CD14-positive monocyte (primary cell): ENCODE measurements around the gene BTBD9. TPM values are rescaled to one million over a fixed set of nuclear protein-coding genes. Genes with fewer than 3 reads are reported as not detected.

Experiments used
- DNase-seq, 3 donors: peaks; one replicate each; pipeline ENCODE4 v3.0.0-alpha.2; 2011 to 2022
- H2AFZ ChIP-seq: 2 replicates; pipeline ENCODE4 v1.6.0; 2012; ENCODE audit warnings: mild to moderate bottlenecking, low read depth, low read length, inconsistent platforms; ENCODE audit not compliant: insufficient read depth, poor library complexity, severe bottlenecking
- H3K27ac ChIP-seq, 2 donors: 1 replicate in 1 of 2; 2 replicates in 1 of 2; pipeline ENCODE4 v1.5.1; 2012 to 2013; ENCODE audit warnings: low read length in 2 of 2, control low read depth in 1 of 2, inconsistent platforms in 1 of 2, low read depth in 1 of 2, mild to moderate bottlenecking in 1 of 2
- H3K27me3 ChIP-seq, 2 donors: one replicate each; pipeline versions ENCODE4 v1.6.0 to v1.6.1; 2011 to 2013; ENCODE audit warnings: low read length in 2 of 2; ENCODE audit not compliant: control insufficient read depth in 2 of 2, insufficient read depth in 2 of 2
- H3K36me3 ChIP-seq, 2 donors: replicated peaks in 1 of 2; 1 replicate in 1 of 2; 2 replicates in 1 of 2; pipeline versions ENCODE4 v1.5.1 to v1.6.1; 2012 to 2013; ENCODE audit warnings: low read length in 2 of 2, control low read depth in 1 of 2, inconsistent platforms in 1 of 2, mild to moderate bottlenecking in 1 of 2; ENCODE audit not compliant: insufficient read depth in 2 of 2, control insufficient read depth in 1 of 2
- H3K4me1 ChIP-seq, 2 donors: 1 replicate in 1 of 2; 2 replicates in 1 of 2; pipeline versions ENCODE4 v1.5.1 to v1.6.1; 2012 to 2013; ENCODE audit warnings: low read length in 2 of 2, control low read depth in 1 of 2, inconsistent platforms in 1 of 2, mild to moderate bottlenecking in 1 of 2, moderate library complexity in 1 of 2; ENCODE audit not compliant: insufficient read depth in 2 of 2, control insufficient read depth in 1 of 2
- H3K4me2 ChIP-seq: replicated peaks from 2 replicates; pipeline ENCODE3; 2012; ENCODE audit warnings: low read length, moderate library complexity, mild to moderate bottlenecking; ENCODE audit not compliant: poor library complexity, severe bottlenecking; ENCODE audit errors: extremely low read depth
- H3K4me3 ChIP-seq, 3 experiments: fragments of 200-600 bp in 1 of 3; sonication (generic) in 1 of 3; replicated peaks in 1 of 3; 1 replicate in 2 of 3; 2 replicates in 1 of 3; pipeline ENCODE4 v1.5.1; 2011 to 2013; ENCODE audit warnings: low read length in 3 of 3, mild to moderate bottlenecking in 3 of 3, control low read depth in 2 of 3, low read depth in 2 of 3, inconsistent platforms in 1 of 3, moderate library complexity in 1 of 3
- H3K79me2 ChIP-seq: 2 replicates; pipeline ENCODE4 v1.6.0; 2012; ENCODE audit warnings: mild to moderate bottlenecking, control low read depth, inconsistent platforms, low read length, moderate library complexity; ENCODE audit not compliant: insufficient read depth
- H3K9ac ChIP-seq: 2 replicates; pipeline ENCODE4 v1.6.0; 2017; ENCODE audit warnings: low read length, mild to moderate bottlenecking; ENCODE audit not compliant: insufficient read depth, poor library complexity, severe bottlenecking
- H3K9me3 ChIP-seq, 2 donors: replicated peaks in 1 of 2; 1 replicate in 1 of 2; 2 replicates in 1 of 2; pipeline versions ENCODE4 v1.5.1 to v1.6.1; 2012 to 2013; ENCODE audit warnings: low read length in 2 of 2, control low read depth in 1 of 2; ENCODE audit not compliant: control insufficient read depth in 1 of 2, insufficient read depth in 1 of 2
- H4K20me1 ChIP-seq: 2 replicates; pipeline ENCODE4 v1.6.0; 2012; ENCODE audit warnings: mild to moderate bottlenecking, low read length, control low read depth, moderate library complexity; ENCODE audit not compliant: insufficient read depth
- H3K27ac Mint-ChIP-seq, 7 donors: one replicate each; pipeline ENCODE4 v1.8.0; 2020; ENCODE audit warnings: mild to moderate bottlenecking in 7 of 7, mixed read lengths in 7 of 7, moderate library complexity in 6 of 7, inconsistent platforms in 2 of 7
- H3K27me3 Mint-ChIP-seq, 3 donors: one replicate each; pipeline ENCODE4 v1.8.0; 2021 to 2022; ENCODE audit warnings: low read depth in 3 of 3, mild to moderate bottlenecking in 3 of 3, mixed read lengths in 3 of 3, moderate library complexity in 3 of 3, inconsistent platforms in 1 of 3
- H3K36me3 Mint-ChIP-seq, 2 donors: one replicate each; pipeline ENCODE4 v1.8.0; 2020; ENCODE audit warnings: mixed read lengths in 2 of 2, inconsistent platforms in 1 of 2, mild to moderate bottlenecking in 1 of 2
- H3K4me1 Mint-ChIP-seq: one replicate; pipeline ENCODE4 v1.8.0; 2020; ENCODE audit warnings: mild to moderate bottlenecking, mixed read lengths
- H3K4me3 Mint-ChIP-seq, 2 donors: one replicate each; pipeline ENCODE4 v1.8.0; 2020; ENCODE audit warnings: mild to moderate bottlenecking in 2 of 2, mixed read lengths in 2 of 2, moderate library complexity in 1 of 2
- H3K9me3 Mint-ChIP-seq, 7 donors: one replicate each; pipeline ENCODE4 v1.8.0; 2020 to 2022; ENCODE audit warnings: mixed read lengths in 7 of 7, mild to moderate bottlenecking in 6 of 7, moderate library complexity in 6 of 7, inconsistent platforms in 2 of 7
- CTCF ChIP-seq: fragments of 200-600 bp; IDR thresholded peaks from one replicate; pipeline ENCODE4 v1.8.0; 2022; ENCODE audit warnings: antibody characterized with exemption, mild to moderate bottlenecking
- WGBS: methylation state at CpG from one replicate; pipeline ENCODE4 v1.1.5; 2013; ENCODE audit warnings: missing lambda C conversion rate; ENCODE audit not compliant: insufficient coverage; 5-methylcytosine and 5-hydroxymethylcytosine counted together
- intact Hi-C, 2 donors: fragments of 100-400 bp; cut with micrococcal nuclease; formaldehyde crosslinking; loops; one replicate each; pipeline versions ENCODE4 v1.15.0 to v1.15.1; 2023
- polyA plus RNA-seq, 3 donors: library from polyadenylated mRNA; depleted of rRNA in 1 of 3; unstranded in 2 of 3; stranded (reverse) in 1 of 3; fragments of 300-500 nt in 2 of 3; fragments of >200 nt in 1 of 3; fragmentation: Illumina TruSeq in 2 of 3; gene quantifications; 1 replicate in 2 of 3; 2 replicates in 1 of 3; pipeline ENCODE4 v1.2.3, GENCODE V29; 2012 to 2021

BTBD9 gene
- polyA plus RNA-seq, 3 donors = 5.2 to 7.5 (median 6.2) TPM

GRCh38 chr6:38684237-38684636 lies 44.5 kb upstream of the BTBD9 start:
- no peak for TF ChIP-seq CTCF
- Mint-ChIP-seq H3K27me3 (peaks cover 0 to 1% (median 0%) of the 10 kb centered on the region in 3 donors), H3K9me3 (peaks cover 0 to 1% (median 0%) of the 10 kb centered on the region in 7 donors), H3K4me1 (peaks cover 22% of the 10 kb centered on the region), H3K36me3 (peaks cover 26 to 29% of the 10 kb centered on the region in 2 donors), H3K27ac (no peak overlapping the region), H3K4me3 (no peak overlapping the region)
- Histone ChIP-seq H2AFZ (no peak overlapping the region), H3K9me3 (no peaks in the 10 kb centered on the region), H3K9ac (no peak overlapping the region), H3K36me3 (peaks cover 3 to 17% of the 10 kb centered on the region in 2 donors), H3K27ac (no peak overlapping the region), H4K20me1 (no peaks in the 10 kb centered on the region), H3K4me3 (no peak overlapping the region), H3K27me3 (no peaks in the 10 kb centered on the region), H3K79me2 (no peaks in the 10 kb centered on the region), H3K4me2 (no peak overlapping the region), H3K4me1 (no peaks in the 10 kb centered on the region)
- no CpG with 5 or more reads among the region's 1 CpG for WGBS
- intact Hi-C loops = no loop called here
- DNase-seq = no peak

- no CpG with 5 or more reads among the region's 2 CpGs for WGBS
- H3K4me3 ChIP-seq = no peak overlapping the region
- H3K27ac ChIP-seq = no peak overlapping the region
- H4K20me1 ChIP-seq = no peaks in the 10 kb centered on the region
- no peak overlapping the region for H2AFZ ChIP-seq
- Mint-ChIP-seq H3K4me1 (peaks cover 27% of the 10 kb centered on the region), H3K9me3 (peaks cover 0 to 2% (median 0%) of the 10 kb centered on the region in 7 donors), H3K27ac (peak overlapping the region in 1 of 7 donors; percentile 51), H3K27me3 (peaks cover 0 to 1% (median 0%) of the 10 kb centered on the region in 3 donors), H3K36me3 (peaks cover 34 to 40% of the 10 kb centered on the region in 2 donors), H3K4me3 (no peak overlapping the region)
- no peak overlapping the region for H3K9ac ChIP-seq
- no peak for TF ChIP-seq CTCF
- peaks cover 3 to 7% of the 10 kb centered on the region in 2 donors for H3K4me1 ChIP-seq
- no peaks in the 10 kb centered on the region for H3K27me3 ChIP-seq
- H3K79me2 ChIP-seq = no peaks in the 10 kb centered on the region
- DNase-seq = no peak
- intact Hi-C loops = no loop called here
- peaks cover 3 to 17% of the 10 kb centered on the region in 2 donors for H3K36me3 ChIP-seq
- H3K4me2 ChIP-seq = no peak overlapping the region
- no peaks in the 10 kb centered on the region for H3K9me3 ChIP-seq
Measured at GRCh38 chr6:38681850-38682249, 42.1 kb upstream of the BTBD9 start.
